Natural killer cell (primary cell): ENCODE measurements around the gene GABBR2. TPM values are rescaled to one million over a fixed set of nuclear protein-coding genes. Genes with fewer than 3 reads are reported as not detected.

ENCODE experiments used
- ATAC-seq, 3 donors: fragments of 150-1000 bp in 2 of 3; fragments of 200-7000 bp in 1 of 3; cut with Tn5 transposase; 1 replicate in 1 of 3; 2 replicates in 2 of 3; pipeline ENCODE4 v1.10.0; 2021; ENCODE audit warnings: mild to moderate bottlenecking in 2 of 3, moderate library complexity in 2 of 3
- DNase-seq, 2 donors: peaks; one replicate each; pipeline versions ENCODE4 v3.0.0 to v3.0.0-alpha.2; 2013 to 2021; ENCODE audit warnings: mixed read lengths in 1 of 2
- H3K27ac ChIP-seq: one replicate; pipeline ENCODE4 v1.5.1; 2013; ENCODE audit warnings: mild to moderate bottlenecking, low read length
- H3K27me3 ChIP-seq: one replicate; pipeline ENCODE4 v1.6.1; 2013; ENCODE audit warnings: low read length; ENCODE audit not compliant: control insufficient read depth, insufficient read depth
- H3K36me3 ChIP-seq: one replicate; pipeline ENCODE4 v1.6.1; 2013; ENCODE audit warnings: low read length; ENCODE audit not compliant: control insufficient read depth, insufficient read depth
- H3K4me1 ChIP-seq: one replicate; pipeline ENCODE4 v1.6.1; 2013; ENCODE audit warnings: low read length; ENCODE audit not compliant: control insufficient read depth, insufficient read depth
- H3K4me3 ChIP-seq: one replicate; pipeline ENCODE4 v1.5.1; 2013; ENCODE audit warnings: low read length
- H3K9me3 ChIP-seq: one replicate; pipeline ENCODE4 v1.6.1; 2013; ENCODE audit warnings: low read length; ENCODE audit not compliant: control insufficient read depth, insufficient read depth
- H3K27ac Mint-ChIP-seq, 2 donors: one replicate each; pipeline ENCODE4 v1.8.0; 2022; ENCODE audit warnings: mild to moderate bottlenecking in 2 of 2, mixed read lengths in 2 of 2, moderate library complexity in 1 of 2
- H3K27me3 Mint-ChIP-seq, 2 donors: one replicate each; pipeline ENCODE4 v1.8.0; 2022; ENCODE audit warnings: low read depth in 2 of 2, mixed read lengths in 2 of 2
- H3K36me3 Mint-ChIP-seq: one replicate; pipeline ENCODE4 v1.8.0; 2022; ENCODE audit warnings: mixed read lengths
- H3K4me1 Mint-ChIP-seq, 2 donors: one replicate each; pipeline ENCODE4 v1.8.0; 2022; ENCODE audit warnings: mixed read lengths in 2 of 2
- H3K4me3 Mint-ChIP-seq: one replicate; pipeline ENCODE4 v1.8.0; 2022; ENCODE audit warnings: mild to moderate bottlenecking, moderate library complexity, mixed read lengths
- H3K9me3 Mint-ChIP-seq, 2 donors: one replicate each; pipeline ENCODE4 v1.8.0; 2022; ENCODE audit warnings: mixed read lengths in 2 of 2
- WGBS: methylation state at CpG from one replicate; pipeline ENCODE4 v1.1.7; 2013; ENCODE audit warnings: missing lambda C conversion rate; ENCODE audit not compliant: insufficient coverage; 5-methylcytosine and 5-hydroxymethylcytosine counted together
- intact Hi-C: fragments of 100-400 bp; cut with micrococcal nuclease; formaldehyde crosslinking; loops from one replicate; pipeline ENCODE4 v1.14.2; 2022
- total RNA-seq, 4 donors: library from RNA; stranded (reverse); fragments of 120-200 nt in 1 of 4; gene quantifications; one replicate each; pipeline versions ENCODE4 v1.2.3 to v1.2.4, GENCODE V29; 2013 to 2022
- TF ChIP-seq, protein P1 (sequence below): fragments of 200-600 bp; IDR thresholded peaks from one replicate; pipeline ENCODE4 v1.8.0; 2022; ENCODE audit warnings: antibody characterized with exemption

The GABBR2 gene
- total RNA-seq, 3 donors from 2014 or later (not counting 1 experiment from before 2014, with no cell fraction given): not detected

DNA sequence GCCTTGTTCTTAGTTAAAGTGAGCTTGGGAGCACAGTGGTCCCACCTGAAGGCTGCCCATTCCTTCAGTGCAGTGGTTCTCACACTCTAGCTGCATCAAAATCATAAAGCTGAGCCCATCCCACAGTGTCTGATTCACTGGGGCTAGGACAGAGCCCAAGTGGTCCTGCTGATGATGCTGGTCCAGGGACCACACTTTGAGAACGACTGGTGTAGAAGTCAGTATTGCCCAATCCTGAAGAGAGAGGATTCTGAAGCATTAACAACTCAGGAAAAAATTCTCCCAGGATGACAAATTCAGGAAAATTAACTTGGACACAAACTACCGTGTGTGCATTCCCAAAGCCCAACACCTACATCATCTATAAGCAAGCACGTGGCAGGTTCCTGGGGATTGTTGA, 176.2 kb downstream of the GABBR2 start:
- no peaks in the 10 kb centered on the region for H3K4me1 Mint-ChIP-seq
- H3K4me3 Mint-ChIP-seq: no peak overlapping the region
- Histone ChIP-seq H3K27me3 (no peaks in the 10 kb centered on the region), H3K27ac (no peak overlapping the region), H3K4me3 (no peak overlapping the region), H3K36me3 (no peaks in the 10 kb centered on the region), H3K9me3 (no peaks in the 10 kb centered on the region), H3K4me1 (no peaks in the 10 kb centered on the region)
- TF ChIP-seq, protein P1, sequence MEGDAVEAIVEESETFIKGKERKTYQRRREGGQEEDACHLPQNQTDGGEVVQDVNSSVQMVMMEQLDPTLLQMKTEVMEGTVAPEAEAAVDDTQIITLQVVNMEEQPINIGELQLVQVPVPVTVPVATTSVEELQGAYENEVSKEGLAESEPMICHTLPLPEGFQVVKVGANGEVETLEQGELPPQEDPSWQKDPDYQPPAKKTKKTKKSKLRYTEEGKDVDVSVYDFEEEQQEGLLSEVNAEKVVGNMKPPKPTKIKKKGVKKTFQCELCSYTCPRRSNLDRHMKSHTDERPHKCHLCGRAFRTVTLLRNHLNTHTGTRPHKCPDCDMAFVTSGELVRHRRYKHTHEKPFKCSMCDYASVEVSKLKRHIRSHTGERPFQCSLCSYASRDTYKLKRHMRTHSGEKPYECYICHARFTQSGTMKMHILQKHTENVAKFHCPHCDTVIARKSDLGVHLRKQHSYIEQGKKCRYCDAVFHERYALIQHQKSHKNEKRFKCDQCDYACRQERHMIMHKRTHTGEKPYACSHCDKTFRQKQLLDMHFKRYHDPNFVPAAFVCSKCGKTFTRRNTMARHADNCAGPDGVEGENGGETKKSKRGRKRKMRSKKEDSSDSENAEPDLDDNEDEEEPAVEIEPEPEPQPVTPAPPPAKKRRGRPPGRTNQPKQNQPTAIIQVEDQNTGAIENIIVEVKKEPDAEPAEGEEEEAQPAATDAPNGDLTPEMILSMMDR: no peak
- intact Hi-C loops: loop anchor here (10.0 kb wide), 1 partner anchor 242 kb away; no protein-coding TSS in a partner anchor
- H3K36me3 Mint-ChIP-seq: no peaks in the 10 kb centered on the region
- no peak overlapping the region for H3K27ac Mint-ChIP-seq
- ATAC-seq (no peak), DNase-seq (no peak)
- 83% methylated on average over 3 of the region's 3 CpGs for WGBS
- H3K27me3 Mint-ChIP-seq: peaks cover 0 to 19% of the 10 kb centered on the region in 2 donors
- no peaks in the 10 kb centered on the region for H3K9me3 Mint-ChIP-seq

GRCh38 chr9:98532147-98532546, 176.6 kb downstream of the GABBR2 start:
- H3K36me3 Mint-ChIP-seq: no peaks in the 10 kb centered on the region
- no peaks in the 10 kb centered on the region for H3K9me3 Mint-ChIP-seq
- H3K9me3 ChIP-seq: no peaks in the 10 kb centered on the region
- no peak overlapping the region for H3K4me3 Mint-ChIP-seq
- intact Hi-C loops: loop anchor here (10.0 kb wide), 1 partner anchor 243 kb away; no protein-coding TSS in a partner anchor
- no peak overlapping the region for H3K27ac ChIP-seq
- peaks cover 0 to 19% of the 10 kb centered on the region in 2 donors for H3K27me3 Mint-ChIP-seq
- TF ChIP-seq, protein P1: no peak
- no peak overlapping the region for H3K4me3 ChIP-seq
- H3K36me3 ChIP-seq: no peaks in the 10 kb centered on the region
- H3K27ac Mint-ChIP-seq: no peak overlapping the region
- 61% methylated on average over 4 of the region's 4 CpGs for WGBS
- DNase-seq (no peak), ATAC-seq (no peak)
- H3K27me3 ChIP-seq: peaks cover 2% of the 10 kb centered on the region
- H3K4me1 ChIP-seq: no peaks in the 10 kb centered on the region
- no peaks in the 10 kb centered on the region for H3K4me1 Mint-ChIP-seq

DNA sequence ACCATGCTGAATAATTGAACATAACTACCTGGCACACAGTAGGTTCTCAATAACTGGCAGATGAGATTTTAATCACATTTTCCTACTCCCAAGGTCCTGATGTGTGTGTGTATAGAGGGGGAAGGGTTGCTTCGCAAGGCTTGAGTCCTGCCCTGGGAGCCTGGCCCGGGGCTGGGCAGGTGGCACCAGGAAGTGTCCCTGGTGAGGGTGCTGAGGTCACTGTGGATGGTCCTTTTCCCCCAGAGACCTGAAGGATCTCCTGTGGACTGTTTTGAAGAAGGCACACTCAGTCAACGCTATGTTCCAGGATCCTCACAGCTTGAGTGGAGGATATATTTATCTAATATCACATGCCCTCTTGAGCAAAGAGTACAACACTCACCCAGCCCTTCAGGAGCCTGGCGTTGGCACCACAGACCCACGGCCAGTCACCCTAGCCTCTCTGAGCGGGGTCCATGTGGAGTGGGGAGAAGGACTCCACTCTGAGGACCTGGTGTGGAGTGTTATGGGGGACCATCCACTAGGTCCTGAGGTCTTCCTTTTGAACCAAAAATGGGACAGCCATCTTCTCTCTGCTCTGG, 177.8 kb downstream of the GABBR2 start:
- TF ChIP-seq, protein P1: no peak
- no peak overlapping the region for H3K4me3 Mint-ChIP-seq
- Histone ChIP-seq H3K27ac (no peak overlapping the region), H3K4me3 (no peak overlapping the region), H3K36me3 (no peaks in the 10 kb centered on the region), H3K27me3 (peaks cover 3% of the 10 kb centered on the region), H3K9me3 (no peaks in the 10 kb centered on the region), H3K4me1 (no peaks in the 10 kb centered on the region)
- WGBS: 90% methylated on average over 5 of the region's 6 CpGs
- peaks cover 9 to 19% of the 10 kb centered on the region in 2 donors for H3K27me3 Mint-ChIP-seq
- ATAC-seq (no peak), DNase-seq (no peak)
- no peaks in the 10 kb centered on the region for H3K9me3 Mint-ChIP-seq
- no peak overlapping the region for H3K27ac Mint-ChIP-seq
- H3K36me3 Mint-ChIP-seq: no peaks in the 10 kb centered on the region
- no peaks in the 10 kb centered on the region for H3K4me1 Mint-ChIP-seq
- intact Hi-C loops: loop anchor here (10.0 kb wide), 1 partner anchor 244 kb away; no protein-coding TSS in a partner anchor

GRCh38 chr9:98530275-98530674, 178.5 kb downstream of the GABBR2 start:
- WGBS: 77% methylated on average over 8 of the region's 8 CpGs
- Mint-ChIP-seq H3K4me3 (no peak overlapping the region), H3K4me1 (no peaks in the 10 kb centered on the region), H3K9me3 (no peaks in the 10 kb centered on the region), H3K27me3 (peaks cover 14 to 19% of the 10 kb centered on the region in 2 donors), H3K36me3 (no peaks in the 10 kb centered on the region), H3K27ac (no peak overlapping the region)
- TF ChIP-seq, protein P1: no peak
- H3K27me3 ChIP-seq: peaks cover 3% of the 10 kb centered on the region
- intact Hi-C loops: loop anchor here (10.0 kb wide), 1 partner anchor 245 kb away; no protein-coding TSS in a partner anchor
- H3K9me3 ChIP-seq: no peaks in the 10 kb centered on the region
- no peaks in the 10 kb centered on the region for H3K4me1 ChIP-seq
- no peak overlapping the region for H3K4me3 ChIP-seq
- no peaks in the 10 kb centered on the region for H3K36me3 ChIP-seq
- DNase-seq (no peak), ATAC-seq (no peak)
- no peak overlapping the region for H3K27ac ChIP-seq
